ENCODE measurements around the gene DGKB. TPM values are rescaled to one million over a fixed set of nuclear protein-coding genes. Genes with fewer than 3 reads are reported as not detected.

DGKB gene
- total RNA-seq, 1 donor from 2014 or later = 0.99 TPM

DNA sequence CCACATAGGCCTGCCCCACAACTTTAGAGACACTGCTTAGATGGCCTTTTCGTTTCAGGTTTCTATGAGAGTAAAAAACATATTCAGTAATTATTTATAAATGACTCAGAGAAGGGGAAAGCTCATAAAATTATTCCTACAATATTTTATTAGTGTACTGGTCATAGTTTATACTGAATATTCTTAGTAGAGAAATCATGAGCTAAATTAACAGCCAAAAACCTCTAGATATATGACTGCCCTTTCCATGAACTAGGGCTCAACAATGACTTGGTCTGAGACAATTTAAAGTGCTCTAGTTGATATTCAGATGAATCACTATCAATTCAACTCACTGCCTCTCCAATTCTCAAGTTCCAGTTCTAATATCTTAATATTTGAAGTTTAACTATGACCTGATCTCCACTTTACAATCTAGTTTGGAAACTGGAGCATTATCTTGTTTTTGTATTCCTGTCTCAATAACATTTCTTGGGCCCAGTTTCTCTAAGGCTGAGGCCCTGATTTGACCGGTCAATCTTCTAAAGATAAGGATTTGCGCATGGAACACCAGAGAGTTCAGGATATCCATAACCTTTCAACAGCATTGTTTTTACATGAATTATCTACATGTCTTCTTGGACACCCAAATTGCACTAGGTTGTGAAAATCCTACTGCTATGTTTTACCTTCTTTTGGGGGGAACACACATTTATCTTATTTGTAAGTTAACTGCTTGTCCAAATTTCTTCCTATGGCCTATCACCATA is 141.6 kb downstream of the DGKB start:
- DNase-seq (ENCODE audit: low spot score) = no peak

DNA sequence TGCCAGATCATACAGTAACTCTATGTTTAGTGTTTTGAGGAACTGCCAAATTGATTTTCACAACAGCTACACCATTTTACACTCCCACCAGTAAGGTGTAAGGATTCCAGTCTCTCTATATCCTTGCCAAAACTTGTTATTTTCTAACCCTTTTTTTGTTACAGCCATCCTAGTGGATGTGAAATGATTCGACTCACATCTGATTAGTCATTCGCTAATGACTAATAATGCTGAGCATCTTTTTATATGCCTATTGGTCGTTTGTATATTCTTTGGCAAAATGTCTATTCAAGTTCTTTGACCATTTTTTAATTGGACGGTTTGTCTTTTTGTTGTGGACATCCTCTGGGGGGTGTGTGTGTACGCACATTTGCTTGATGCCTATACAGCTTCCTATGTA is 142.8 kb downstream of the DGKB start:
- no peak for DNase-seq (ENCODE audit: low spot score)

DNA sequence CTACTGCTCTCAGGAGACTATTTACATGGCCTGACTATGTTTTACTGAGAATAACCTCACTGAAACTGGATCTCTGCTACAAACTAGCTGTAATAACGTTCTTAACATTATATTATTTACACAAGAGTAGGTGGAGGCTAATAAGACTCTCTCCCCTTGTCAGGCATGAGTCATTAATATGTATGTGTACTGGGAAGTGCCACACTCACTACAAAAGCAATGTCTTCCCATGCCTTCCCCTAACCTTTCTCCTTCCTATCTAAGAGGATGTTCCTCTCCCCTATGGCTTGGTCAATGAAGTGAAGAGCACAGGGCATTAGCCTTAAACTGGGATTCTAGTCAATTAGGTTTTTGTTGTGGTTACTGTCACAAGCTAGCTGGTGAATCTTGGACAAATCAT is 147.9 kb downstream of the DGKB start:
- DNase-seq (ENCODE audit: low spot score) = no peak

DNA sequence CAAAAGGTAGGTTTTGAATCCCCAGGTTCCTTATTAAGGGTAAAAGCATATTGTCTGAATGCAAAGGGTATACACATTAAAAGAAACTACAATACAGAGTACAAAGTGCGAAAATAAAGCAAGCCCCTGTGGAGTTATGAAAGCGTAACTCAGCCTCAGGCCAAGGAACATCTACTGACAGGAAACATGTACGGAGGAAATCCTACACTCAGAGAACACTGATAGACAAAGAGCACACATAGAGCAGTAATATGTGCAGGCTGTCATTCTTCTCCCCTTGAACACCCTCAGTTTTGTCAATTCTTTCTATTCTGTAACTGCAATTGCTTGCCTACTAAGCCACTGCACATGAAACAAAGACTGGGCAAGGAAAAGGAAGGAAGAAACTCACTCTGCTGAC is 150.2 kb downstream of the DGKB start:
- no peak for DNase-seq (ENCODE audit: low spot score)

DNA sequence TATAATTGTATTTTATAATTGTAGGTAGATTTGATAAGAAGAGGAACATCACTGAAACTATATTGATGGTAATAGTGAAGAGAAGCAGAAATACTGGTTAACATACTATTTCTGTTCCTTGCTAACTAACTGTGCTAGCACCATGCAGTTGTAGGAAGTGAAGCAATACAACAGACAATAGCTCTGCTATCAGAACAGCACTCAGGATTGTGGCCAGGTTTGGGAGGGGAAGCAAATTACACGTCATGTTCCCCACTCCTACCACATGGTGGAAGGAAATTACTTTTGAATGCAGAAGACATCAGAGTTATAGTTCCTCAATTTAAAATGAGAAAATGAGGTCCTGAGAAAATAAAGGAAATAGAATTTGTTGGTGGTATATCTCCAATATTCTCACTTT is 151.1 kb downstream of the DGKB start:
- no peak for DNase-seq (ENCODE audit: low spot score)

DNA sequence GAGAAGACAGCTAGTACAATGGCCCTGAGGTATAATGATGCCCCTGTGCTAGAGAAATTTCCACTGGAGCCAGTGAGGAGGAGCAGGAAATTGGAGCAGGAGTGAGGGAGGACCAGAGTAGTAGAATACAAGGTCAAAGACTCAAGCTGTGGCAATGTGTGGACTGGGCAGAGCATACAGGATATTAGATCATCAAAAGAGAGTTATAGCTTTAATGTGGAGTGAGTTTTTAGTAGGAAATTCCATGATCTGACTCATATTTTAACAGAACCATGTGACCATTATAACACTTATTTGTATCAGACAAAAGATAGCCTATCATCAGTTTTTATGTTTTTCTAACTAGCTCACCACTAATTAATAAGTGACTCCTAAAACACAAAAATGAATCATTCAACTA is 154.1 kb downstream of the DGKB start:
- no peak for DNase-seq (ENCODE audit: low spot score)

DNA sequence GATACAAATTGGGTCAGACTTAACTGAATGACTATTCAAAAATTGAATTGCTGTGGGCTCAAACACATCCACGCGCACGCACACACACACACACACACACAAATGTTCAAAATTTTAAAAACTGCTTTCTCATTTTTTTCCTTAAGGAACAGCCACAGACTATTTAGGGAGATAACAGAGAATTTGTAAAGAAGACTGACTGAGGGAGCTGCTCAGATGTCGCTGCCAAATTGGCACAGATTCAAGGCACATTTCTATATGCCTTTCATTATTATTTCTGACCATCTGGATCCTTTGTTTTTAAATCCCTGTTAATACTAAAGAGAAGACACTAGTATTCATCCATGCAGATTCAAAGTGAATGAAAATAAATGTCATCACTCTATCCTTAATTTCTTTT is 154.8 kb downstream of the DGKB start:
- no peak for DNase-seq (ENCODE audit: low spot score)

DNA sequence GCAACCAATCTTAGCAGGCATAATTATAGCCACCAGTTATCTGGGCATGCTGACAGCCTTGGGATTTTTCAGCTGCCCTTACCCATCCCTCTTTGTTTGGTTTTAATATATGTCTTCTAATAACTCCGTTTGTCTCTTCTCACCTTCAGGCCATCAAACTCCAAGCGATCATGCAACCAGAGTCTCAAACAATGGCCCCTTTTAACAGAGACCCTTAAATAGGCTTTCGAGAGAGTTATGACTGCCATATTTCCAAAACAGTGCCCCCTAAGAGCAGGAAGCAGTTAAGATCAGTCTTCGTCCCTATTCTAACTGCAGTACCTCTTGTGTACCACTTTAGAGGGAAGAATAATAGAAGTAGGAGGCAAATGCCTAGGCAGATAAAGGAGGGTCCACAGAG is 157.5 kb downstream of the DGKB start:
- no peak for DNase-seq (ENCODE audit: low spot score)

DNA sequence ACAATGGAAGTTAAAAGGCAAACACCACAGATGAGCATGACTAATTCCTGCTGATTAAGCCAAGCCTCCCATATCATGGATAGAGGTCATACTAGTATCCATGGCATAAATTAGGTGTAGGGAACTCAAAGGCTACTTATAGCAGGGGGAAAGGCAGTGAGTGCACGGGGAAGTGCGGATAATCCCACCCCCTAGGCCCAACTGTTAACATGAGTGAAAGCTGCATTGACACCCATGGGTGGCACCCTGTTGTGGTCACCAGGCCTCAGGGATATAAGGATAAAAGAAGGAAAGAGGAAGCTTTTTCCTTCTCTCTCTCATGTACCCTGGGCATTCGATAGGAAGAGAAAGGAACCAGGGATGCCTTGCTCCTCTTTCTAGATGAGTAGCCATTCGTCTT is 161.9 kb downstream of the DGKB start:
- no peak for DNase-seq (ENCODE audit: low spot score)

DNA sequence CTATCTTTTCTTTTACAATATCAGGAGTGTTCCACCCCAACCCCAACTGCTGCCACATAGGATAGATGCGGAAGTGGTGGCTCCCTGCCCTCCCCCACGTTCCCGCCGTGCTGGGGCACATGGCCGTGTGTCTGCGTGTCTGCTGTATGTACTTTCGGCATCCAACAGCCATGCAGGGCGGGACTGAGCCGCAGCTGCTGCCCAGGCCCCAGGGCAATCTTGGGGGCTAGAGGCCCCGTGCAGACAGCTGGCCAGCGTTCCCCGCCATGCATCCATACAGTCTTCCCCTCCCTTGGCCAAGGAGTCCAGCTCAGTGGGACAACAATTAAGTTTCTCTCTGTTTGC is 162.7 kb downstream of the DGKB start:
- no peak for DNase-seq (ENCODE audit: low spot score)

DNA sequence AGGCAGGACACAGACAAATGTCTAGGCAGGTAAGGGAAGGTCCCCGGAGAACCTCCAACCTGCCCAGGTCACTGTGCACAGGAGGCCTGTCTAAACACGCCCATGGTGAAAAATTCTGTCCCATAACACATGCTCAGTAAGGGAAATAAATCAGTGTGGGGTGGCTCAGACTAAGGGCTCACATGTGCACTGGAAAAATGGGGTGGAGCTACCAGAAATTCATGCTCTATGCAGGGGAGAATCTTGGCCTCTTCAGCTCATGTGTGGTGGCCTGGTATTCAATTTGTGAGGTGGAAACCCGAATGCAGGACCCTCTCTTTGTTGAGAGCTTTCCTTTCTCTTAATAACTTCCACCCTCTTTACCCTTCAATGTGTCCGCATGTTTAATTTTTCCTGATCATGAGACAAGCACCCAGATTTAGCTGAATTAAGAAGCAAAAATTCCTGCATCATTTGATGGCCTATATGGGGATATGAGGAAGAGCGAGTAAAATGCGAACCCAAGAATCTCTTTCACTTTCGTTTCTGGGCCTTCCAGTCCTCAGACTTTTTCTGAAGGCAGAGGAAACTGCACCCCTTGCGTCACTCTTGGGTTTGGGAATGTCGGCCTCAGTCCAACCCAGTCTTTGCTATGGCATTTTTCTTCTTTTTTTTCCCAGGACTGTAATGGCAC is 163.2 kb downstream of the DGKB start:
- DNase-seq (ENCODE audit: low spot score) = no peak

DNA sequence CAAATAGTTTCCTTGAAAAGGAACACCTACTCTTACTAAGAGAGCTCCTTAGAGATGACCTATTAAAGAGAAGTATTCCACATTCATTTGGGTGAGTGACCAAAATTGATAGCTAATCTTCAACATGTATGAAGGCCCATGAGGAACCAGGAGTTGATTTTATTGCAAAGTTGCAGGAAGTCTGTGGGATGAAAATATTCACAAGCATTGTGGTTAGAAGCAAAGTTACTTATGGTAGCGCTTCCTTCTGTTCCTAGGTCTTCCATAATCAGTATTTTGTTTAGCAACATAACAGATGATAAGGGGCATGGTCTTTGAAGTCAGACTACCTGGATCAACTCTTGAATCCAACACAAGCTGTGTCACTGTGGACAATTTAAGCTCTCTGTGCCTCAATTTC is 164.5 kb downstream of the DGKB start:
- DNase-seq (ENCODE audit: low spot score) = no peak

DNA sequence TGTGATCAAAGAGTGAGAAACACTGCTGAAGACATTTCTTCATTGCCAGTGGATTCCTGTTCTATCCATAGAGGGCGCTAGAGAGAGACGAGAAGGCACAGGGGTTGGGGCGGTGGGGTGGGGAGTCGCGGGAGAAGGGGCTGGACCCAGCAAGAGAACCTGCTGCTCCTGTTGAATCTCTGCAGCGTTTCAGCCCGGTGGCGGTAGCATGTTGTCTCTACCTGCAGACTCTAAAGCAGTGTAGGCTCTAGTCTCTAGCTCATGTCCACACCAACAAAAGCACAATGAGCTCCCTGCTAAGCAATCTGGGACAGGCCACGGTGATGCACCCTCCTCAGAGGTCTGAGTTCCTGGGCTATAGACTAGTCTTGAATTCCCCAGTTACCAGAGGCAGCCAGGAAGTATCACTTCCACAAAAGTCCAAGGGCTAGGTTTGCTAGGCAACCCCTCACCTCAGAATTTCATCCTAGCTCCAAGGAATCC is 167.7 kb downstream of the DGKB start:
- no peak for DNase-seq (ENCODE audit: low spot score)

DNA sequence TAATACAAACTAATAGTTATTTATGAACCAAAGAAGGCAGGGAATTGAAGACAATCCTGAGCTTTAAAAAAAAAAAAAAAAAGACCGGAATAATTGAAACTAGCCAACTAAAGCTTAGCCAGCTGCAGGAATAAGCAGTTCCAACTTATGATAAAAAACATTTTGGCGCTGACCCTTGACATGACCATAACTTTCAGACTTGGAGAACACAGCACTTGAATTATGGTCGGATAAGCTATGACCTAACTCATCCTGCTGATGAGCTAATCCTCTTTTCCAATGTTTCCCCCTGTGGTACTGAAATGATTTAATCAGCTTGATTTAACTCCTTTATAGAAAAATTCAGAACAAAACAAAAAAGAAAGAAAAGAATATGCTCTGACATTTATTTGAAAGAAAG is 181.8 kb downstream of the DGKB start:
- DNase-seq (ENCODE audit: low spot score) = no peak

DNA sequence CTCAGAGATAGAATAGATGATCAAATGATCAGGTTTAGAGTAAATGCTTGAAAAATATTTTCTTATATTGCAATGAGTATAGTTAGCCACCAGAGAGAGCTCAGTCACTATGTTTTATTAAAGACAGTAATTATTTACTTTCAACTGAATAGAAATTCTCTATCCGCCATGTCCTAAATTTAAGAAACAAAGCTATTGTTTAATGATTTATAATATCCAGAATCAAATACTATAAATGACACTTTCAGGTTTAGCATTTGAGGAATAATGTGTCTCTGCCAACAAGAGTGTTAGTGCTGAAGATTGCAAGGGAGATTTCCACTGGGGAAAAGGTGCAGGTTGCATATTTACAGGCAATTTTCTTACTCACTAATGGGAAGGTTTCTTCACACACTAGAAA is 184.7 kb downstream of the DGKB start:
- DNase-seq (ENCODE audit: low spot score) = no peak

DNA sequence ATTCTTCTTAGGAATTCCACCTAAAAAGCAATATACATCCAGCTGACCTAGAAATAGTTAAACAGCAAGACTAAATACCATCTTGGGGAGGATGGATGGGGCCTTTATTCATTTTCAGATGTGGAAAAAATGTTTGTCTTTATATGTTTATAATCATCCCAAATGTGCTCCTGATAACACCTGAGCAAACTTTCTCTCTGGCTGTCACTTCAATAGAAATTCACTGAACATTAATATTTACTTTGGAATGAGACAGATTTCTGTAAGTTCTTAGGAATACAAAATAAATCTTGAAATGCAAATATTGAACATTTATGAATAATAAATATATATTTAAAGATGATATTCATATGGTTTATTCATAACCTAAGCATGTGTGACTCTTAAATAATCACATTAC is 185.4 kb downstream of the DGKB start:
- DNase-seq (ENCODE audit: low spot score) = no peak

DNA sequence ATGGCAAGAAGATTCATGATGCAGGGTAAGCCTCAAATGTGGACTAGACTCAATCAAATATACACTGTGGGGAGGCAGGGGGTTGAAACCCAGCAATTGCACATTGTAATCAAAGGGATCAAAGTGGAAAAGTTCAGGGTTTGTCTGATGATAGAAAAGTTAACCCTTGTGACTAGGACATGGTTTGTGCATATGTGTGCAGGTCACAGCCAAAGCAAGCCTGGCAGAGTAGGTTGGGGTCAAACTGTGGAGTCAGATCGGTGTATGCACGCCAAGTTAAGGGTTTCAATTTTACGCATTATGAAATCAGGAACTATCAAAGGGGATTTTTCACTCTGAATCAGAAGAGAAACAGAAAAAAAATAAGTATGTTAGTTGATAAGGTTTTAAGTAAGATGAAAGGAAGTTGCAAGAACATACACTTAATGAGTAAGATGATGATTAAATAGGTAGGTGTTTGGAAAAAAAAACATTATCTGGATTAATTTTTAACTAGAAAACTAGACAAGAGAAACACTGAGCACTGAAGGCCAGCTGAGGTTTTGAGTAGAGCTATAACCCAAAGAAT is 188.3 kb downstream of the DGKB start:
- no peak for DNase-seq (ENCODE audit: low spot score)

DNA sequence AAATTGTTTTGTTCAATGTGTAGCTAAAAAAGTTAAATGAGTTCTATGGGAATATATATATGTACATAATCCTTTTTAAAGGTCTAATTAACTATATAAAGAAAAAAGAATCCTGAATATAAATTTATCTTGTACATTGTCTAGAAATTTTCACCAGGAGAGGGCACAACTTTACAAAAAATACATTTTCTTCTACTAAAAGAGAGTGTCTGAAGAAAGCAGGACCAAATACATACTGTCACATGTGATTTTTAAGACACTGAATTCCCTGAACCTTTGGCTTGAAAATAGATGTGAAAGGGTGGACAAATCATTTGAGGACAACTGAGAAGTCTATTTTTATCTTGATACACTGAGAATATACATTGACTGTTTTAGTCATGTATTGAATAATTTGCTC is 204.3 kb downstream of the DGKB start:
- no peak for DNase-seq (ENCODE audit: low spot score)

DNA sequence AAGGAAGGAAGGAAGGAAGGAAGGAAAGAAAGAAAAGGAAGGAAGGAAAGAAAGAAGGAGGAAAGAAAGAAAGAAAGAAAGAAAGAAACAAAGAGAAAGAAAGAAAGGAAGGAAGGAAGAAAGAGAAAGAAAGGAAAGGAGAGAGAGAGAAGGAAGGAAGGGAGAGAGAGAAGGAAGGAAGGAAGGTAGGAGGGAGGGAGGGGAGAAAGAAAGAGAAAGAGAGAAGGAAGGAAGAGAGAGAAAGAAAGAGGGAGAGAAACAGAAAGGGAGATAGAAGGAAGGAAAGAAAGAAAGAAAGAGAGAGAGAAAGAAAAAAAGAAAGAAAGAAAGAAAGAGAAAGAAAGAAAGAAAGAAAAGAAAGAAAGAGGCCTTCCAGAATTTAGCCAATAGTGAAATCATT is 204.9 kb downstream of the DGKB start:
- DNase-seq (ENCODE audit: low spot score) = no peak

DNA sequence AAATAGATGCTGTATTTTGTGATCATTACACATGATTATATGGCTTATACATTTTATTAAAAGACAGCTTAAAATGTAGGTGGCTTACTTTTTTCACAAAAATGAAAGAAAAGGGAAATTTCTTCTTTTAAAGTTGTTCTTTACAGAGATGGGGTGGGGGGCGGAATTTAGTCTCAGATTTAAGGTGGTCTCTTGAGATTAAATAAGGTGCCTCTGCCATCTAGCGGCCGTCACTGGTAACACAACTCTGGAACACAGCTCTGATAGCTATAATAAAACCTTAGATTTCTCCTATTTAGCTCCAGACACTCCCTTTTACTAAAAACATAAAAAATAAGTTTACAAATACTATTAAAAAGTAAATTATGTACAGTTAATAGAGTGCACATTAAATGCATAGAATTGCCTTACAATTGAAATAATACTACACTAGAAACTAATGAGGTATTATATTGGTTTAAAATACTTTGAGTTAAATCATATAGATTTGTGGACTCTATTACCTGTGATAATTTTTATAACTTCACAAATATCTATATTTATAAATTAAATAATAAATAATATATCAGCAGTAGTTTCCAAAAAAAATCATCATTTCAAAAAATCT is 210.9 kb downstream of the DGKB start:
- peak; percentile 53 for DNase-seq (ENCODE audit: low spot score)

DNA sequence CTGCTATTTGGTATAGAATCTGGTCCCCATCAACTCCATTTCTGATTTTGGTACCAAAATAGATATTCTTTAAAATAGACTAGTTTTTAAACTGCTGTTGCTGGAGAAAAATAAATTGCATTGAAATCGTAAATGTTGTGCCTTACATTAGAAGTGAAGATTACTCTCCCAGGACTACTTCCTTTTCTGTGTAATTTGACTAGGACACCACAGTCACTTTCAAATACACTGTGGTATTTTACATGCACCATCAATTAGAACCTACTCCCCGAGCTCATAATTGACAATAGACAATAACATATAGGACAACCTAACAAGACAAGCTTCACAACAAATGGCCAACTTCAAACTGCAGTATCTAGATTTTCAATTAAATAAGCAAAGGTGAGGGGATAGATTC is 211.5 kb downstream of the DGKB start:
- DNase-seq (ENCODE audit: low spot score) = no peak

DNA sequence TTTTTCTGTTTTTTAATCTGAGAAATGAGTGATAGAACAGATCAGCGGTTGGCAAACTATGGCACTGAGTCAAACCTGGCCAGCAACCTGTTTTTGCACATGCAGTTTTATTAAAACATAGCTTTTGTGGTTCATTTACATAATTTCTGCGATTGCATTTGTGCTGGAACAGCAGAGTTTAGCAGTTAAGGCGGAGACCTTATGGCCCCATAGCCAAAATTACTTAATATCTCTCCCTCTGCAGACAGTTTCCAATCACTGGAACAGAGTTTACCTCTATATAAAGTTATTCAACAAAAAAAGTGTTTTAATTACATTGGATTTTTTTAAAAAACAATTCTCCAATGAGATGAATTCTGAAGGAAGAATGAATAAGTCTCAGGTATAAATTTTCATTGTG is 212.1 kb downstream of the DGKB start:
- no peak for DNase-seq (ENCODE audit: low spot score)

DNA sequence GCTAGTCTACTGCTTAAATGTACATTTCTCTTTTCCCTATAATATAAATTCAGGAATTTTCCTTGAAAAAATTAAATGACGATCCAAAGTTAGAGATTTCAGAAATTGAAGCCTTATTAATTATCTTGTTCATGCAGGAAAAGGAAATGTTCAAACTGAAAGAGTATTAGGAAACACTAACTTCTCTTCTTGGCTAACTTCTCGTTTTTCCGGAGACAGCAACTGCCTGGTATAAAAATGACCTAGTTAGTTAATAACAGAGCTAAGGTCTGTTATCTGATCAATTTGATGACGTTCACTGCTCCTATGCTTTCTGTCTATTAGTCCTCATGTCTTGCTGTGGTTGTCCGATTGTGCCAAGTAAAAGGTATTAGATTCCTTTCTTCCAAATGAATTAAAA is 212.5 kb downstream of the DGKB start:
- no peak for DNase-seq (ENCODE audit: low spot score)
